BE2C (cell line): Measurements from ENCODE around the gene TPH2.

ENCODE experiments used
- DNase-seq: peaks from one replicate; pipeline ENCODE4 v3.0.0-alpha.2; 2020
- H3K27me3 ChIP-seq: fragments of 250-450 bp; sonication (Bioruptor Pico); 2 replicates; pipeline ENCODE4 v1.5.1; 2020; ENCODE audit warnings: mild to moderate bottlenecking
- H3K36me3 ChIP-seq: fragments of 250-450 bp; sonication (Bioruptor Pico); 2 replicates; pipeline ENCODE4 v1.5.1; 2020; ENCODE audit warnings: mild to moderate bottlenecking
- H3K4me1 ChIP-seq: fragments of 250-450 bp; sonication (Bioruptor Pico); 2 replicates; pipeline ENCODE4 v1.5.1; 2020
- H3K4me3 ChIP-seq: 2 replicates; pipeline ENCODE4 v1.5.1; 2011; ENCODE audit warnings: low read depth, low read length
- H3K9me3 ChIP-seq: fragments of 250-450 bp; sonication (Bioruptor Pico); 2 replicates; pipeline ENCODE4 v1.5.1; 2020
- TF ChIP-seq, protein P1 (sequence below): IDR thresholded peaks from 2 replicates; pipeline ENCODE4 v1.5.1; 2012; ENCODE audit warnings: mild to moderate bottlenecking, low read depth, low read length

TPH2 gene

DNA sequence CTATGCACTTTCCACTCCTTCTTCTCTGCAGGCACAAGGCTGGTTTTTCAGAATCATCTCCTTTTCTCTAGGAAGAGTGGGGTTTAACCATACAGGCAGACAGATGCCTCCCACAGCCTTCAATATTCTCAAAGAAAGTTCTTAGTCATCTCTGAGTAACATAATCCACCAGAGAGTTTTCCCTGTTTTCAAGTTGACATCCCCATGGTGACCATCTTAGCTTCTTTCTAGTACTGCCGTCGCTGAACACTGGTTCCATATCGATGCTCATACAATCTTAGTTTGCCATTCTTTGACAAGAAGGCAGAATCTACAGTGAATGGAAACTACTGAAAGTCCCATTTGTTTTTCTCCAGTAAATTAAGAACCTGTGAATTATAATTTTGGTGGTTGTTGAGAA, 28.6 kb downstream of the TPH2 start:
- peaks cover 27% of the 10 kb centered on the region for H3K27me3 ChIP-seq
- DNase-seq, result no peak
- H3K9me3 ChIP-seq, result no peaks in the 10 kb centered on the region
- TF ChIP-seq, protein P1, sequence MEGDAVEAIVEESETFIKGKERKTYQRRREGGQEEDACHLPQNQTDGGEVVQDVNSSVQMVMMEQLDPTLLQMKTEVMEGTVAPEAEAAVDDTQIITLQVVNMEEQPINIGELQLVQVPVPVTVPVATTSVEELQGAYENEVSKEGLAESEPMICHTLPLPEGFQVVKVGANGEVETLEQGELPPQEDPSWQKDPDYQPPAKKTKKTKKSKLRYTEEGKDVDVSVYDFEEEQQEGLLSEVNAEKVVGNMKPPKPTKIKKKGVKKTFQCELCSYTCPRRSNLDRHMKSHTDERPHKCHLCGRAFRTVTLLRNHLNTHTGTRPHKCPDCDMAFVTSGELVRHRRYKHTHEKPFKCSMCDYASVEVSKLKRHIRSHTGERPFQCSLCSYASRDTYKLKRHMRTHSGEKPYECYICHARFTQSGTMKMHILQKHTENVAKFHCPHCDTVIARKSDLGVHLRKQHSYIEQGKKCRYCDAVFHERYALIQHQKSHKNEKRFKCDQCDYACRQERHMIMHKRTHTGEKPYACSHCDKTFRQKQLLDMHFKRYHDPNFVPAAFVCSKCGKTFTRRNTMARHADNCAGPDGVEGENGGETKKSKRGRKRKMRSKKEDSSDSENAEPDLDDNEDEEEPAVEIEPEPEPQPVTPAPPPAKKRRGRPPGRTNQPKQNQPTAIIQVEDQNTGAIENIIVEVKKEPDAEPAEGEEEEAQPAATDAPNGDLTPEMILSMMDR, result no peak
- no peaks in the 10 kb centered on the region for H3K36me3 ChIP-seq
- H3K4me1 ChIP-seq, result no peaks in the 10 kb centered on the region
- H3K4me3 ChIP-seq, result no peak overlapping the region

DNA sequence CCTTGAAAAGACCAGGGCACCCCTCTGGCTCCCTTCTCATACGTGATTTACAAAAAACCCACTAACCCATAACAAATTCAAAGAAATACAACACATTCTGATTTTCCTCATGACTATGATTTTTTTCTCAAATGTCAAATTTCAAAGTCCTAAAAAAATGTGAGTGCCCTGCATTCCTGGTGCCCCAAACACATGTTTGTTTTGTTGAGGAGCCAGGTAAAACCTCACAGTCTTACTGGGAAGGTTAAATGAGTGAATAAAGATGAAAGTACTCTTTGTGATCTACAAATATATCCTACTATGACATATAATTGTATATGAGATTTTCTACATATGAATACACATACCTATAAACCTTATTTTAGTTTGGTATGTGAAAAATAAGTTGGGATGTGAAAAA, 30.7 kb downstream of the TPH2 start:
- H3K9me3 ChIP-seq, result no peaks in the 10 kb centered on the region
- TF ChIP-seq, protein P1, result no peak
- H3K4me3 ChIP-seq, result no peak overlapping the region
- no peaks in the 10 kb centered on the region for H3K4me1 ChIP-seq
- H3K27me3 ChIP-seq, result peaks cover 31% of the 10 kb centered on the region
- H3K36me3 ChIP-seq, result no peaks in the 10 kb centered on the region
- no peak for DNase-seq

DNA sequence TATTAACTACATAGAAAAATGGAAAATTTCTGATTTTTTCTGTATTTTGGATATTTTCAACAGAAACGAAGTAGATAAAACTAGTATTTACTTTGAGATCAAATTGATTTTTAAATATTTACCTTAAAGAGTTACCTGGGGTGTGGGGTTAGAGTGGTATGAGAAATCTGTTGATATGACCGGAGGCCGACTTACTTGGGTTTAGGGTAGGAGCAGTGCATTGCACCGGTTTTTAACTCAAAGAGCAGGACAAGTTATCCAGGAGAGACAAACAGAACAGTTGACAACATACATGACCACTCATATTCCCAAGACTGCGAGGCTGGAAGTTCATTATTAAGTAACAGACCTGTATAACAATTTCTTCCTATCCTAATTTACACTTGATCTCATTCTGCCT, 31.4 kb downstream of the TPH2 start:
- DNase-seq, result no peak
- no peaks in the 10 kb centered on the region for H3K9me3 ChIP-seq

DNA sequence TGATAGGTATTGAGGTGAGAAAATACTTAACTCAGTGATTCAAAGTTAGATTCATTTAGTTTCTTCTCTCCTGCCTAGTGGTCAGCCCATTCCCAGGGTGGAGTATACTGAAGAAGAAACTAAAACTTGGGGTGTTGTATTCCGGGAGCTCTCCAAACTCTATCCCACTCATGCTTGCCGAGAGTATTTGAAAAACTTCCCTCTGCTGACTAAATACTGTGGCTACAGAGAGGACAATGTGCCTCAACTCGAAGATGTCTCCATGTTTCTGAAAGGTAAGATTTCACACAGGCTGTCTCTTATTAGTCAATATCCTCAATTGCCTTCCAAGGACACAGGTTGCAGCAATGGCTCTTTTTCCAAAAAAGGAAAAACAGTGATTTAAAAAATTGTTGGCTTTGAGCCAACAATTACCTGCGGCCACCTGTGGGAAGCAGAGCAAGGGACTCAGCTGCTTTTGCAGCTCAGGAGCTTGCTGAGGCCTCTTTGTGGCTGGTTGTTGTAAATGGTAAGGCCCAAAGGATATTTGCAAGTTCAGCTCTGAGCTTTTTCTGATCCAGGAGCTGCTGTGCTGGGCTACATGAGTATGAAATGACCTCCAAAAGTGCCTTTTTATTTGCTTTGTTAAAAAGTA, 33.9 kb downstream of the TPH2 start:
- no peak for DNase-seq
- TF ChIP-seq, protein P1, result no peak
- H3K9me3 ChIP-seq, result no peaks in the 10 kb centered on the region
- no peaks in the 10 kb centered on the region for H3K4me1 ChIP-seq
- no peak overlapping the region for H3K4me3 ChIP-seq
- peaks cover 26% of the 10 kb centered on the region for H3K27me3 ChIP-seq
- H3K36me3 ChIP-seq, result no peaks in the 10 kb centered on the region

More for the DNA sequence above, 31.4 kb downstream of the TPH2 start:
- no peaks in the 10 kb centered on the region for H3K4me1 ChIP-seq
- TF ChIP-seq, protein P1, result no peak
- no peak overlapping the region for H3K4me3 ChIP-seq
- H3K36me3 ChIP-seq, result no peaks in the 10 kb centered on the region
- H3K27me3 ChIP-seq, result peaks cover 31% of the 10 kb centered on the region

DNA sequence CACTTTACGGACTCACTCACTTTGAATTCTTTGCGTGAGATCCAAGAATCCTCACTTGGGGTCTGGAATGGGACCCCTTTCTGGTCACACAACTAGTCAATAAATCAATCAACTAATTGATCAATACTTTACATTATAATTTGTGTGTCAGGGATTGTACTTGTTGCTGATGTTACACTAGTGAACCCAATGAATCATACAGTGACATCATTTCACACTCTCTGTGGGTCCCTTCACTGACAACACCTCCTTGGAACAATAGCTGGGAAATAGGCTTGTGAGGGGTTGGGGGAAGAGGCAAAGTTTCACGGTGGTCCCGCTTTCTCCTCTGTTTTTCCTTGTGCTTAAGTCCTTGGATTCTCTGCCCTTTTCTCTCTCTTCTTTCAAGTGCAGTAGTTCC, 35.0 kb downstream of the TPH2 start:
- Histone ChIP-seq H3K27me3 (peaks cover 22% of the 10 kb centered on the region), H3K36me3 (no peaks in the 10 kb centered on the region), H3K9me3 (no peaks in the 10 kb centered on the region), H3K4me1 (no peaks in the 10 kb centered on the region), H3K4me3 (no peak overlapping the region)
- TF ChIP-seq, protein P1, result no peak
- DNase-seq, result no peak

DNA sequence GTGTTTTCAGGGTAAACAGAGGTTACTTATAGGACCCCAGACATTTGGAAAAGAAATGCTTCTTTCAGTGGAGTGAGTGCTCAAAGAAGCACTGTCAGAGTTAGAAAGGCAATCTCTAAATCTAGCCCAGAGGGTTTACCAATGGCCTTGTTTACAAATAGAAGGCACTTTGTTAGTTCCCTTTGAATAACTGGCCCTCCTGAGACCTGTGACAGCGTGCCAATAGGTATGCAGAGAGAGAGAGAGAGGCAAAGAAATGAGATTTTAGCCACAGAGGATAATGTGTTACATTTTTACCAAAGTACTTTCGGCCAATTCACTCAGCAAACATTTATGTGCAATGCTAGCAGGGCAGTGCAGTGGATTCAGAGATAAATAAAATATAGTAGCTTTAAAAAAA, 41.9 kb downstream of the TPH2 start:
- no peaks in the 10 kb centered on the region for H3K27me3 ChIP-seq
- H3K9me3 ChIP-seq, result no peaks in the 10 kb centered on the region
- H3K36me3 ChIP-seq, result no peaks in the 10 kb centered on the region
- no peak for DNase-seq
- H3K4me3 ChIP-seq, result no peak overlapping the region
- no peaks in the 10 kb centered on the region for H3K4me1 ChIP-seq
- TF ChIP-seq, protein P1, result no peak
